Measurements from ENCODE around the gene CLIC6.
"Not testable (repeated sequence)": the region's sequence is repeated elsewhere in the genome, so short reads cannot be mapped to it uniquely, and the experiment has no call there.

The CLIC6 gene

GRCh38 chr21:34693192-34693810 is 24.5 kb downstream of the CLIC6 start:
- peak; percentile 60 for DNase-seq (ENCODE audit: low spot score)

GRCh38 chr21:34695434-34695833 is 26.6 kb downstream of the CLIC6 start:
- DNase-seq (ENCODE audit: low spot score) = no peak

- DNase-seq (ENCODE audit: low spot score) = no peak
These were observed 27.3 kb downstream of the CLIC6 start for GRCh38 chr21:34696121-34696520.

- no peak for DNase-seq (ENCODE audit: low spot score)
These were observed 29.0 kb downstream of the CLIC6 start for GRCh38 chr21:34697826-34698225.

GRCh38 chr21:34698270-34699015 is 29.6 kb downstream of the CLIC6 start:
- DNase-seq (ENCODE audit: low spot score) = no peak

- no peak for DNase-seq (ENCODE audit: low spot score)
These were observed 31.8 kb downstream of the CLIC6 start for GRCh38 chr21:34700605-34701004.

- no peak for DNase-seq (ENCODE audit: low spot score)
These were observed 32.9 kb downstream of the CLIC6 start for GRCh38 chr21:34701726-34702125.

GRCh38 chr21:34702341-34703170 is 33.8 kb downstream of the CLIC6 start:
- DNase-seq (ENCODE audit: low spot score) = no peak

GRCh38 chr21:34703571-34703970 is 34.8 kb downstream of the CLIC6 start:
- DNase-seq (ENCODE audit: low spot score) = no peak

GRCh38 chr21:34704119-34704518 is 35.3 kb downstream of the CLIC6 start:
- DNase-seq (ENCODE audit: low spot score) = no peak

GRCh38 chr21:34705011-34705410 is 36.2 kb downstream of the CLIC6 start:
- DNase-seq (ENCODE audit: low spot score) = no peak

- no peak for DNase-seq (ENCODE audit: low spot score)
These were observed 37.5 kb downstream of the CLIC6 start for GRCh38 chr21:34706337-34706736.

GRCh38 chr21:34707876-34708325 is 39.1 kb downstream of the CLIC6 start:
- DNase-seq (ENCODE audit: low spot score) = no peak

- DNase-seq (ENCODE audit: low spot score) = no peak
These were observed 44.8 kb downstream of the CLIC6 start for GRCh38 chr21:34713621-34714020.

GRCh38 chr21:34715518-34715917 is 46.7 kb downstream of the CLIC6 start:
- DNase-seq (ENCODE audit: low spot score) = no peak

- no peak for DNase-seq (ENCODE audit: low spot score)
These were observed 47.3 kb downstream of the CLIC6 start for GRCh38 chr21:34715985-34716596.

GRCh38 chr21:34718529-34718928 is 49.7 kb downstream of the CLIC6 start:
- not testable (repeated sequence) for DNase-seq (ENCODE audit: low spot score)

- peak; percentile 23 for DNase-seq (ENCODE audit: low spot score)
These were observed 54.0 kb downstream of the CLIC6 start for GRCh38 chr21:34722684-34723300.

- no peak for DNase-seq (ENCODE audit: low spot score)
These were observed 55.5 kb downstream of the CLIC6 start for GRCh38 chr21:34724131-34724856.

GRCh38 chr21:34724857-34725195 is 56.0 kb downstream of the CLIC6 start:
- no peak for DNase-seq (ENCODE audit: low spot score)

- DNase-seq (ENCODE audit: low spot score) = no peak
These were observed 58.0 kb downstream of the CLIC6 start for GRCh38 chr21:34726627-34727337.
